GM21717 (cell line): ENCODE results near the gene BRMS1L.
A peak's percentile ranks its signal among the peaks of the same experiment; 100 is the strongest.
"Not testable (repeated sequence)": the region's sequence is repeated elsewhere in the genome, so short reads cannot be mapped to it uniquely, and the experiment has no call there.

Source experiments
- ATAC-seq: cut with Tn5 transposase; IDR thresholded peaks from one replicate; pipeline ENCODE4 v1.9.1; 2021; ENCODE audit warnings: mild to moderate bottlenecking, moderate library complexity; ENCODE audit not compliant: unreplicated experiment

Gene BRMS1L

DNA sequence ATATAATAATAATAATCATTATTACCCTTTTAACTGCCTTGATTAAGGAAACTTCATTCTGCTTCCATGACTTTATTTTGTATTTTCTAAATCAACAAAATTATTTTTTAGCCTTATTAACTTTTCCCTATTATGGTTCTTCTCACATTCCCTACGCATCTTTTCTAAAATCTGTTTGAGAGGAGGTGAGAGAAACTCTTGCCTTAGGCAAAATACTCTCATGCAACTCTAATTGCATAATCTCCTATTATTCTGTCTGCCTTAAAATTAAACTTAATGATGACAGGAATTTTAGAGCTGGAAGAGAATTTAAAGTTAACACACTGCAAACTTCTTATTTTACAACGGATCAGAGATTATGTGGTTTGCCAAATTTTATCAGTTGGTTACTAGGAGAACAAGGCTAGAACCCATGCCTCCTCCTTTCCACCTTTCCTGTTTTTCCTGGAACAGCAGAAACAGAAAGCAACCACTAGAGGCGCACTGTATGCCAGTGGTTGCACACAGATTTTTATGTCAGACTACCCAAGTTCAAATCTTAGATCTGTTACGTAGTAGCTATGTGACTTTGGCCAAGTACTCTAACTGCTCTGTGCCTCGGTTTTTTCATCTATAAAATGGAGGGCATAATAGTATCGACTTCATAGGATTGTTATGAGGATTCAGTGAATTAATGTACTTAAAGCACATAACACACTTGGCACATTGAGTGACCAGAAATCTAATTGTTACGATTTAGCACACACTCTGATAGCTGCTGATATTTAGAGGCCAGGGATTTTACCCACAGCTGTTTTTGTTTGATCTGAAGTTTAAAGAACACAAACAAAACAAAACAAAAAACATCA lies 4.3 kb upstream of the BRMS1L start:
- ATAC-seq = no peak

DNA sequence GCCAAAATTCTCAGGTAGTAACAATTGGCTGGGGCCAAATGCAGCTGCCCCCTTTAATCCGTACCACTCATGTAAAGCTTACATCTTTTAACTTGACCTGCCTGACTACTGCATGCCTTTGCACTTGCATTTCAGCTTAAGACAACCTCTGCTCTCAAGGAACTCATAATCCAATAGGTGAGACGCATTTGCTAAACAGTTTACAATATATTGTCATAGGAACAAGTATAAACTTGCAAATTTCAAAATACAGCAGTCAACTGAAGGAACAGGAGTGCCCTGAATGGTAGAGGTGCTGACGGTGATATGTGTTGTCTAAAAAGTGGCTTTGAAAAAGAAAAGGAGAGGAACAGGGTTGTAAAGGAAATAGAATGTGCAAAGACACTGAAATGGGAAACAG lies 3.6 kb upstream of the BRMS1L start:
- ATAC-seq = no peak

DNA sequence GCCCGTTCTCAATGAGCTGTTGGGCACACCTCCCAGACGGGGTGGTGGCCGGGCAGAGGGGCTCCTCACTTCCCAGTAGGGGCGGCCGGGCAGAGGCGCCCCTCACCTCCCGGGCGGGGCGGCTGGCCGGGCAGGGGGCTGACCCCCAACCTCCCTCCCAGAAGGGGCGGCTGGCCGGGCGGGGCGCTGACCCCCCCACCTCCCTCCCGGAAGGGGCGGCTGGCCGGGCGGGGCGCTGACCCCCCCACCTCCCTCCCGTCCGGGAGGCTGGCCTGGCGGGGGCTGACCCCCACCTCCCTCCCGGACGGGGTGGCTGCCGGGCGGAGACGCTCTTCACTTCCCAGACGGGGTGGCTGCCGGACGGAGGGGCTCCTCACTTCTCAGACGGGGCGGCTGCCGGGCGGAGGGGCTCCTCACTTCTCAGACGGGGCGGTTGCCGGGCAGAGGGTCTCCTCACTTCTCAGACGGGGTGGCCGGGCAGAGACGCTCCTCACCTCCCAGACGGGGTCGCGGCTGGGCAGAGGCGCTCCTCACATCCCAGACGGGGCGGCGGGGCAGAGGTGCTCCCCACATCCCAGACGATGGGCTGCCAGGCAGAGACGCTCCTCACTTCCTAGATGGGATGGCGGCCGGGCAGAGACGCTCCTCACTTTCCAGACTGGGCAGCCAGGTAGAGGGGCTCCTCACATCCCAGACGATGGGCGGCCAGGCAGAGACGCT lies 1.5 kb upstream of the BRMS1L start:
- ATAC-seq = not testable (repeated sequence)

DNA sequence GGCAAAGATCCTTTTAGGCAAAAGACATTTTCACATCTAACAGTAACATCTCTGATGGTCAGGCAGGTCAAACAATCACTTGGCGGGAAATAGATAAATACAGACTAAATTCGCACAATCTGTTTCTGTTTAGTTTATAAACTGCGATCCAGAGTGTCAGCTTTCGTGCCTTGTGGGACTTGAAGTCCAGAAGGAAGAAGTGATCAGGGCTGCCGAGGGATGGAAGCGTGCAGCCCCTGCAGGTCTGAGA lies 245 bp upstream of the BRMS1L start:
- ATAC-seq = no peak

DNA sequence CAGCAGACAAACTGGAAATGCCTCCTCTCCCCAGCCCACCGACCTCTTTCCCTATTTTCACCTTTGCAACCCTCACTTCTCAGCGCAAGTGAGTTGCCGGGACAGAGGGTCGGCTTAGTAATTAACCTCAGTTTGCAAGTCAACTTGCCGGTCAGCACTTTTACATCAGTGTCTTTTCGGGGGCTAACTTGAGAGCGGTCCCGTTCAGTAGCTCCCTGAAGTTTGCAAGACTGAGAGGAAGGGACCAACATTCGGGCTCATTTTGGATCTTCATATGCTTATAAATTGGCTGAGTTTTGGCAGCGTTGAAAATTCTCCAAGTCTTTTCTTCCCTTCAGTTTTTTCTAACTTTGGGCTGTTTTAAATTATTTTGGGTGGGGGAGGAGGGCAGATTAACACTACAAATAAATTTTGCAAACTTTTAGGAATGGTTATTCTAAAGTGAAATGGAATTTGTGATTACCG lies 846 bp downstream of the BRMS1L start:
- ATAC-seq = no peak

DNA sequence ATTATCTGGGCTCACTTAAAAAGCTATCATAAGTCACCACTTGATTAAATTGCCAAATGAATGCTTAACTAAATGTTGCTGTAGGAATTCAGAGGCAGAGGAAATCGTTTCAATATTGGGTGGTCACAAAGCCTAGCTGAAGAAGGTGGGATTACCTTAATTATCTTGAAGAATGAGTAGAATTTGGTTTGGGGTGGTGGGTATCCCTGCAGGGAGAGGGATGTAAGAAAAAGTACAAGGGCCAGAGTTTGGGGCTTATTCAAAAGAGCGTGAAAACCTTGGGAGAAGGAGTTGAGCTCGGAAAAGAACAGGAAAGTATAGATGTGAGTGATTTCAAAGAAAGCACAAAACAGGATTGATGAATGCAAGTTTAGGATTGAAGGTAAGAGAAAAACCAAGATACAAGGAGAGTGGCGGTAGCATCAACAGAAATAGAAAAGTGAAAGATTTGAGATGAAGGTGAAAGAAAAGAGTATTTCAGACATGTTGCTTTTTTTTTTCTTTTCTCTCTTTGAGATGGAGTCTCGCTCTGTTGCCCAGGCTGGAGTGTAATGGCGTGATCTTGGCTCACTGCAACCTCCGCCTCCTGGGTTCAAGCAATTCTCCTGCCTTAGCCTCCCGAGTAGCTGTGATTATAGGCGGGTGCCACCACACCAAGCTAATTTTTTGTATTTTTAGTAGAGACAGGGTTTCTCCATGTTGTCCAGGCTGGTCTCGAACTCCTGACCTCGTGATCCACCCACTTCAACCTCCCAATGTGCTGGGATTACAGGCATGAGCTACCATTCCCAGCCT lies 1.7 kb downstream of the BRMS1L start:
- ATAC-seq = no peak

DNA sequence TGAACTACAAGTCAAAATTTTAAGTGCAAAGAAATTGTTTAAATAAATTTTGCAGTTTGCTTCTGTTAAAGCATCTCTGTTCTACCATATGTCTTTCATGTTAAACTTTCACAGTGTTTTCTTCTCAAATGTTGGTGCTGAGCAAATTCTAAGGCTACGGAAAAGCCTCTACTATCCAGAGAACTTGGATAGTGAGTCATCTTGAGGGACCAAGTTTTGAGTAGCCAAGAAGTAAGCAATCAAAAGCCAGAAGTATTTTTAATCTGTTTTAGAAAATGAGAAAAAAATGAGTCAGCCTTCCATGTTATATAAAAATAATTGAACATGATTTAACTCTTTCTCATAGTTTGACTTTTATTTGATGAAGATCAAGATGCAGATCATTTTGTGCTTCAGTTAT lies 3.3 kb downstream of the BRMS1L start:
- no peak for ATAC-seq

DNA sequence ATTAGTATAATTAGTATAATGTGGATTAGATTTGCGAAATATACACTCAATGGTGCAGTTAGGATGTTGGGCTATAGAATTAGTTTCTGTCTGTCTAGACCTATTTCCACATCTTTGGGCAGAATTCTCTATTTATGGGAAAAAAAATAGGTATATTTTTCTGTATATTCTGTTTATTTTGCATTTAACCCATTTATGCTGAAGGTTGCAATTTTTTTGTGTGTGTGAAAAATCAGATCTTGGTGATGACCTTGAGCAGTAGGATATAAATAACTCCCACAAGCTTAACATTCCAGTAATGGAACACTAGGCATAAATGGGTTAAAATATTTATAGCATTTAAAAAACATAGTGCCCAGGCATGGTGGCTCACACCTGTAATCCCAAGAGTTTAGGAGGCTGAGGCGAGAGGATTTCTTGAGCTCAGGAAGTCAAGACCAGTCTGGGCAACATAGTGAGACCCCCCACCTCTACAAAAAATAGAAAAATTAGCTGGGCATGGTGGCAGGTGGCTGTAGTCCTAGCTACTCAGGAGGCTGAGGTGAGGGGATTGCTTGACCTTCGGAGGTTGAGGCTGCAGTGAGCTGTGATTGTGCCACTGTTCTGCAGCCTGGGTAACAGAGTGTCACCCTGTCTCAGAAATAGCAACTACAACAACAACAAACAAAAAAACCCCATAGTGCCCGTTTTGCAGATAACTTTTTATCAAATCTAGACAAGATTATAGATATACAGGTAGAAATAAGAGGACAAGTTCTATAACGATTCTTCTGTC lies 9.3 kb downstream of the BRMS1L start:
- no peak for ATAC-seq

DNA sequence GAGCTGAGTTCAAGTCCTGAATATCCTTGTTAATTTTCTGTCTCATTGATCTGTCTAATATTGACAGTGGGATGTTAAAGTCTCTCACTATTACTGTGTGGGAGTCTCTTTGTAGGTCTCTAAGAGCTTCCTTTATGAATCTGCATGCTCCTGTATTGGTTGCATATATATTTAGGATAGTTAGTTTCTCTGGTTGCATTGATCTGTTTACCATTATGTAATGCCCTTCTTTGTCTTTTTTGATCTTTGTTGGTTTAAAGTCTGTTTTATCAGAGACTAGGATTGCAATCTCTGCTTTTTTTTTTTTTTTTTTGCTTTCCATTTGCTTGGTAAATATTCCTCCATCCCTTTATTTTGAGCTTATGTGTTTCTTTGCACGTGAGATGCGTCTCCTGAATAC lies 15.6 kb downstream of the BRMS1L start:
- ATAC-seq = not testable (repeated sequence)

DNA sequence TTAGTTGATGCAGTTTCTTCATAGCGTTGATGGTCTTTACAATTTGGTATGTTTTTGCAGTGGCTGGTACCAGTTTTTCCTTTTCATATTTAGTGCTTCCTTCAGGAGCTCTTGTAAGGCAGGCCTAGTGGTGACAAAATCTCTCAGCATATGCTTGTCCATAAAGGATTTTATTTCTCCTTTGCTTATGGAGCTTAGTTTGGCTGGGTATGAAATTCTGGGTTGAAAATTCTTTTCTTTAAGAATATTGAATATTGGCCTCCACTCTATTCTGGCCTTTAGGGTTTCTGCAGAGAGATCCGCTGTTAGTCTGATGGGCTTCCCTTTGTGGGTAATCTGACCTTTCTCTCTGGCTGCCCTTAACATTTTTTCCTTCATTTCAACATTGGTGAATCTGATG lies 16.1 kb downstream of the BRMS1L start:
- not testable (repeated sequence) for ATAC-seq

DNA sequence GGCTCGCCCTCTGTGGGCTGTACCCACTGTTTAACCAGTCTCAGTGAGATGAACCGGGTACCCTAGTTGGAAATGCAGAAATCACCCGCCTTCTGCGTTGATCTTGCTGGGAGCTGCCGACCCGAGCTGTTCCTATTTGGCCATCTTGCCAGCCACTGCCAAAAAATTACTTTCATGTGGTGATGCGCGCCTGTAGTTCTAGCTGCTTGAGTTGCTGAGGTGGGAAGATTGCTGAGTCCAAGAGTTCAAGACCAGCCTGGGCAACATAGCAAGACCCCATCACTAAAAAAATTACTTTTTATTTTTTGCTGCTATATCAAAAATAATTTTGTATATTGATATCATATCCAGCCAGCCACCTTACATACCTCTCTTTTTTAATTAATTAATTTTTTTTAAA lies 18.4 kb downstream of the BRMS1L start:
- ATAC-seq = no peak

DNA sequence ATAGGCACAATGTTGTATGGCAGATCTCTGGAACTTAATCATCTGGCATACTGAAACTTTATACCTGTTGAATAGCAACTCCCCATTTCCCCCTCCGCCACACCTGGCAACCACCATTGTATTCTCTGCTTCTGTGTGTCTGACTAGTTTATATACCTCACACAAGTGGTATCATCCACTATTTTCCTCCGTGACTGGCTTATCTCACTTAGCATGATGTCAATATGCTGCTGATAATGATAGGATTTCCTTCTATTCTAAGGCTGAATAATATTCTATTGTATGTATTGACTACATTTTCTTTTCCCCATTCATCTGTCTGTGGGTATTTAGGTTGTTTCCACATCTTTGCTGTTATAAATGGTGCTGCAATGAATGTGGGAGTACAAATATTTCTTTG lies 21.5 kb downstream of the BRMS1L start:
- no peak for ATAC-seq

DNA sequence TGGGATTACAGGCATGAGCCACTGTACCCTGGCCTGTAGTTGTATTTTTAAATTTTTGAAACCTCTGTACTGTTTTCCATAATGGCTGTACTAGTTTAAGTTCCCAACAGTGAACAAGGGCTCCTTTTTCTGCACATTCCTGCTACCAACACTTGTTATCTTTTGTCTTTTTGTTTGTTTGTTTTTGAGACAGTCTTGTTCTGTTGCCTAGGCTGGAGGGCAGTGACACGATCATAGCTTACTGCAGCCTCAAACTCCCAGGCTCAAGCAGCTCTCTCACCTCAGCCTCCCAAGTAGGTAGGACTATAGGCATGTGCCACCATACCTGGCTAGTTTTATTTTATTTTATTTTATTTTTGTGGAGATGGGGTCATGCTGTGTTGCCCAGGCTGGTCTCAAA lies 23.0 kb downstream of the BRMS1L start:
- ATAC-seq = no peak

DNA sequence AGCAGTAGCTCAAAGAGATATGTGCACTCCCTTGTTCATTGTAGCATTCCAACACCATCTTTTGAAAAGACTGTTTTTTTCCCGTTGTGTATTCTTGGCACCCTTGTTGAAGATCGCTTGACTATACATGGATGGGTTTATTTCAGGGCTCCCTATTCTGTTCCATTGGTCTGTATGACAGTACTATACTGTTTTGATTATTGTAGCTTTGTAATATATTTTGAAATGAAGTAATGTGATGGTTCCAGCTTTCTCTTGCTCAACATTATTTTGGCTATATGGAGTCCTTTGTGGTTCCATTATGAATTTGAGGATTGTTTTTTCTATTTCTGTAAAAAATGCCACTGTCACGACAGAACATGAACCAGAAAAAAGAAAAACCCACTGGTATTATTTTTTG lies 25.7 kb downstream of the BRMS1L start:
- no peak for ATAC-seq

DNA sequence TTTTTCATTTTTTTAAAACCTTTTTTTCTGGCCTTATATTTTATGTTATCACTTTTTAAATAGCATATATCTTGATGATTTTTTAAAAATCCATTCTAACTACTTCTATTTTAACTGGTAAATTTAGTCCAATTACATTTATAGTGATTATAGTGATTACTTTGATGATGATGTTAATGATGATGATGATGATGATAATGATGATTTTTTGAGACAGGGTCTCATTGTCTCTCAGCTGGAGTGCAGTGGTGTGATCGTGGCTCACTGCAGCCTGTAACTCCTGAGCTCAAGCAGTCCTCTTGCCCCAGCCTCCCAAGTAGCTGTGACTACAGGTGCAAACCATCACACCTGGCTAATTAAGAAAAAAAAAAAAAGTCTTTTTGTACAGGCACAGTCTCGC lies 27.1 kb downstream of the BRMS1L start:
- ATAC-seq = no peak

DNA sequence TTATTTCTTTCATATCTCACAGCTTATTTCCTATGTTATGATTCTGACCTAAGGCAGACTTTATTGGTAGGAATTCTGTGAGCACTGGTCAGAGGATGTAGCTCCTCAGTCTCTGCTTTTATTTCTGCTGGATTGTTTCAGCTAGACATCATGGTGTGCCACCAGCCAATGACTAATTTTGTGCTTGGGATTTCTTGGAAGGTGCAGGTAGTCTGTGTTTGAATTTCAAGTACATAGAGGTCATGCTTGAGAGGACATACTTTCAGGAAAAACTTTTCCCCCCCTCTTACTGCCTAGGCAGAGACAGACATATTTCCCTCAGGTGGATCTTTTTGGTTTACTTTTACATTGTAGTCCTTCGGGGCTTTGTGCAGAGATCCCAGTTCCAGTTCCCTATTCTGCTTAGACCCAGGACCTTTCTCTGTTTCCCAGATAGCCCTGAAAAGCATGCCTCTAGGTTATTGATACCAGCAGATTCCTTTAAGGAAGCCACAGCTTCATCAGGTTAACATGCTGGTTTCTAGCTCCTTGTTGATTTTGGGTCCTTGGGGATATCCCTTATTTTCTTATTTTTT lies 28.6 kb downstream of the BRMS1L start:
- ATAC-seq = no peak

DNA sequence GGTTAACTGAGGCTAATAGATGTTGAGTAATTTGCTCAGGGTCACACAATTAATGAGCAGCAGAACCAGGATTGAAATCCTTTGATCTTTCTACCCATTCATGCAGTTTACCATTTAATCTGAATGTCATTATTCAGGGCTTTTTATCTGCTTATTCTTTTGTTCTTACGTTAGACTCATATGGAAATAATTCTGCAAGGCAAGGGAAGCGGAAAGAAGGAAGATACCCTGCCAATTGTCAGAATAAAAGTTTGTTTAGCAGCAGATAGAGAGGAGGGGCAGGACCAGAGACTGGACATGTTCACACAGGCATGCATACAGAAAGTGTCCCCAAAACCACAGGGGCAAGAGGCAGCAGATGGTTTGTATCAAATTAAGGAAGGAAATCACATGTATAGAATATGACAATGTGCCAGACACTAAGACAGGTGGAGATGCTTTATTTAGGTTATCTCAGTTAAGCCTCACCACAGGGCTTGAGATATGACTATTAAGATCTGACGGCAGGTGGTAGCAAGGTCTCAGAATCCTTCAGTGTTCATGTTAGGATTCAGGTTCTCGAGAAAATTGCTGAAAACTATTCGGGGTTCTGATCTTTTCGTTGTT lies 29.8 kb downstream of the BRMS1L start:
- peak; percentile 96 for ATAC-seq

DNA sequence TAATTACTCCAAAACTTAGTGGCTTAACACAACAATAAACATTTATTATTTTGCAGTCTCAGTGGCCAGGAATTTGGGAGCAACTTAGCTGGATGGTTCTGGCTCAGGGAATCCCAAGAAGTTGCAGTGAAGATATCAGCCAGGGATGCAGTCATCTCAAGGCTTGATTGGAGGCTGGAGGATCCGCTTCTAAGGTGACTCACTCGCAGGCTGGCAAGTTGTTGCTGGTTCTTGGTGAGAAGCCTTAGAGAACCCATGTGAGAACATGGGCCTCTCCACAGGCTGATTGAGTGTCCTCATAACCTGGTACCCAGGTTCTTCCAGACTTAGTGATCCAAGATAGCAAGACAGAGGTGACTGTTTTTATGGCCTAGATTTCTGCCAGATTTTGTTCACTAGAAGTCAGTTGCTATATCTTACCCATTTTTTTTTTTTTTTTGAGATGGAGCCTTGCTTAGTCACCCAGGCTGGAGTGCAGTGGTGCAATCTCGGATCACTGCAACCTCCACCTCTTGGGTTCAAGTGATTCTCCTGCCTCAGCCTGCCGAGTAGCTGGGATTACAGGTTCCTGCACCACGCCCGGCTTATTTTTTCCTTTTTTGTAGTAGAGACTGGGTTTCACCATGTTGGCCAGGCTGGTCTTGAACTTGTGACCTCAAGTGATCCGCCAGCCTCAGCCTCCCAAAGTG lies 32.5 kb downstream of the BRMS1L start:
- no peak for ATAC-seq

DNA sequence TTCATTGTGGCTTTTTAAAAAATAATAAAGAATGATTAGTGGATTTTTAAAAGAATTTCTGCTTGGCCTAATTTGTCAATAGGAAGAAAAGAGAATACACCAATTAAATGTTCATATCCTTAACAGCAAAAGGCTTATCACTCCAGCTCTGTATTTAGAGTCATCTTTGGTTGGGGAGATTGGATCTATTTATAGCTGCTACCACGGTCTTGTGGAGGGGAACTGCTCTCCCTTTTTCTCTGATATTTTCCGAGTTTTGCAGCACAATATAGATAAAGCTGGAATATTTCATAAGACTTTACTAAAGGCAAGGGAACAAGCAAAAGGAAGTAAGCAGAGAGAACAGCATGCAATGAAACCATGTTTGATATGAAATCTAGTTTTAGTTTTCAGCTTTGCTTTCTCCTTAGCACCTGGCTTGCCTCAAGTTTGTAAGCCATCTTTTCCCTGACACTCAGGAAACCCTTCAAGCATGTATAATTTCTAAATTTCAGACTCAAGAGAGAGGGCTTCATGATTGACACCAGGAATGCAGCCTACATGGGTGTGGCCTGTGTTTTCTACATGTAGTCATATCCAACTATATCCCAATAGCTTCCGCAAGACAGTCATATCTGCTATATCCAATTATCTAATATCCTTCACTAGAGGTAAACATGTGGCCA lies 35.2 kb downstream of the BRMS1L start:
- ATAC-seq = peak; percentile 66
